T-helper 9 cell (primary cell): Measurements from ENCODE around the gene ADRM1.

ENCODE experiments used
- DNase-seq: peaks from one replicate; pipeline ENCODE4 v3.0.0-alpha.2; 2020

The ADRM1 gene

DNA sequence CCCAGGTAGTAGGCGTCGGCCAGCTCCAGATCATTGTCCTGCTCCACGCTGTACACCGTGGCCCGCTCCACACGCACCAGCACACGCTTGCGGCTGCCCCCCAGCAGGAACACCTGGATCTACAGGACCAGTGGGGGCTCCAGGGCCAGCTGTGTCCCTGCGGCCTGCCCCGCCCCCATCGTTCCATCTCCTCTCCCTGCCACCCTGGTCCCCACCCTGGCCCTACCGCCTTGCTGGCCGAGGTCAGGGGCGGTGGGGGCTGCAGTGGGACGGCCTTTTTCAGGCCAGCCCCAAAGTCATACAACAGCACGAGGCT is 9.8 kb downstream of the ADRM1 start:
- no peak for DNase-seq

DNA sequence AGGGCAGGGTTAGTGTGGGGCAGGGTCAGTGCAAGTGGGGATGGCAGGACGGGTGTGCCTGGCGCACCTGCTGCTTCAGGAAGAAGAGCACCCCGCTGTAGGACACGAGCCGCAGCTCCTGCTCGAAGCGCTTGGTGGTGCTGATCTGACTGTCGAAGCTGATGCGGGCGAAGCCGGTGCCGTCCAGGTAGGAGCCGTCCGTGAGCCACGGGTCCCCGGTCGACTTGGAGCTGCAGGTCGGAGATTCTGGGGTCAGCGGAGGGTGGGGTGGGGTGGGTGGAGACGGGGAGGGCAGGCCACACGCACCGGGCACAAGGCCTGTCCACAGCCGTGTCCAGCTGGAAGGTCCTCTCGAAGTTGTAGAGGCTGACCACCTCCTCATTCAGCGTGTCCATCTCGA is 10.2 kb downstream of the ADRM1 start:
- no peak for DNase-seq

DNA sequence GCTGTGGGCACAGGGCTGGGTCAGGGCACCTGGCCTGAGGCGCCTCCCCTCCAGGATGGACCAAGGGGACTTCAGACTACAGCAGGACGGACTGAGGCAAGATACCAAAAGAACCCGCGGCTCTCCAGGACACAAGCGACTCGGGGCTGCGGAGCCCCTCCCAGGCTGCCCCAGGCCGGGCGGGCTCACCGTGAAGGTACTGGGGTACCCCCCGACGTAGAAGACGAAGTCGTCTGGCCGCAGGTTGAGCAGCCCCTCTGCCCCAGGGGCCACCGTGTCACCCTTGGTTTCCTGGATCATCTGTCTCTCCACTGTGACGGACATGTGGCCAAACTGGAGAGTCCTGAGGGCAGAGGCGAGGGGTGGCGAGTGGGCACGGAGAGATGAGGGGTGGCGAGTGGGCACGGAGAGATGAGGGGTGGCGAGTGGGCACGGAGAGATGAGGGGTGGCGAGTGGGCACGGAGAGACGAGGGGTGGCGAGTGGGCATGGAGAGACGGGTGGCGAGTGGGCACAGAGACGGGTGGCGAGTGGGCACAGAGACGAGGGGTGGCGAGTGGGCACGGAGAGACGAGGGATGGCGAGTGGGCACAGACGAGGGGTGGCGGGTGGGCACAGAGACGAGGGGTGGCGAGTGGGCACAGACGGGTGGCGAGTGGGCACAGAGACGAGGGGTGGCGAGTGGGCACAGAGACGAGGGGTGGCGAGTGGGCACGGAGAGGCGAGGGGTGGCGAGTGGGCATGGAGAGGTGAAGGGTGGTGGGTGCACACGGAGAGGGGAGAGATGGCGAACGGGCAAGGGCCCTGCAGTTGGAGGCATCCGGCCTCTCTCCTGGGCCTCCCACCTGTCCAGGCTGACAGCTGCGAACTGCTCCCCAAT is 10.9 kb downstream of the ADRM1 start:
- DNase-seq = no peak

DNA sequence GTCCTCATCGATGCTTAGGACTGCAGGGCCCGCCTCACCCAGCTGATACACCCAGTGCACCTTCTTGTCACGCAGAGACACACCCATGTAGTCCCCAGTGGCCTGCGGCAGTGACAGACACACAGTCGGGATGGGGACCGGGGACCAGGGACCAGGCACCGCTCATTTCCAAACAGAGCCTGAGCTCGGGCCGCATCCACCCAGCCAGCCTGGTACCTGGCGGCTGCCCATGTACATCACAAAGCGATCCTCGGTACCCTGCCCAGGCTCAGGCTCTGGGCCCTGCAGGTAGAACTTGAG is 11.5 kb downstream of the ADRM1 start:
- DNase-seq = no peak

DNA sequence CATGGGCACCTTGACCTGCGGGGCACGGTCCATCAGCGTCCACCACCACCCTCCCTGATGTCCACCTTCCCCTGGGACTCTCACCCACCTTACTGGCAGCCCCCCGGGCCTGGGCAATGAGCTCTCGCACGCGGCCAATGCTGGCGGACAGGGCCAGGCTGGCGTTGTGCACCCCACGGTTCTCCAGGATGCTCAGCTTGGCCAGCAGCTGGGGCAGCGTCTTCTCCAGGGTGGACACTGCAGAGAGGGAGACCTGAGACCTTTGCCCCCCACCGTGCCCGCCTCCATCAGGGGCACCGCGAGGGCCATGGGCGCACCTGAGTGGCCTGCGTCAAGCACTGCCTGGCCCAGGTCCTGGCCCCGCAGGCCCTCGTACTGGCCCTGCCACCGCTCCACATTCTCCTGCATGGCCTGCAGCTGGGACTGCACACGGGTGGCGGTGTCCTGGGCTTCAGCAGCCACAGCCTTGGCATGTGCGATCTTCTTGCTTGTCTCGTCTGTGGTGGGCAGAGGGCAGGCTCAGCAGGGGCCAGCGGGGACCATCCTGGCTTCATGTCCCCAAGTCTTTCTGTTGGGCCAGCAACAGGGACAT is 12.0 kb downstream of the ADRM1 start:
- DNase-seq = no peak

DNA sequence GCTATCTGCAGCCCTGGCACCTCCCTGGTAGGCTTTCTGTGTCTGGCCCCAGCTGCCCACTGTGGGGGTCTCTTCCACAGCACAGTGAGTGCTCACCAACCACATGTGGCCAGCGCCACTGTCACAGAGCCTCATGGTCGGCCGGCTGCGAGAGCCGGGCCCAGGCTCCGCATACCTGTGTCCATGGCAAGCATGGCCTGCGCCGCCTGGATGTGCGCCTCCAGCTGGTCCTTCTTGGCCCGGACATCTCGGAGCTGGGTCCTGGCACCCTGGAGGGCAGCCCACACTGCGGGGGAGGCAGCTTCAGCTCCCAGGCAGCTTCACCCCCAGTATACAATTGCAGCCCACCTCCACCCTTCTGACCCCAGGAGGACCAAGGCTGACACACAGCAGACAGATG is 13.0 kb downstream of the ADRM1 start:
- DNase-seq = no peak

DNA sequence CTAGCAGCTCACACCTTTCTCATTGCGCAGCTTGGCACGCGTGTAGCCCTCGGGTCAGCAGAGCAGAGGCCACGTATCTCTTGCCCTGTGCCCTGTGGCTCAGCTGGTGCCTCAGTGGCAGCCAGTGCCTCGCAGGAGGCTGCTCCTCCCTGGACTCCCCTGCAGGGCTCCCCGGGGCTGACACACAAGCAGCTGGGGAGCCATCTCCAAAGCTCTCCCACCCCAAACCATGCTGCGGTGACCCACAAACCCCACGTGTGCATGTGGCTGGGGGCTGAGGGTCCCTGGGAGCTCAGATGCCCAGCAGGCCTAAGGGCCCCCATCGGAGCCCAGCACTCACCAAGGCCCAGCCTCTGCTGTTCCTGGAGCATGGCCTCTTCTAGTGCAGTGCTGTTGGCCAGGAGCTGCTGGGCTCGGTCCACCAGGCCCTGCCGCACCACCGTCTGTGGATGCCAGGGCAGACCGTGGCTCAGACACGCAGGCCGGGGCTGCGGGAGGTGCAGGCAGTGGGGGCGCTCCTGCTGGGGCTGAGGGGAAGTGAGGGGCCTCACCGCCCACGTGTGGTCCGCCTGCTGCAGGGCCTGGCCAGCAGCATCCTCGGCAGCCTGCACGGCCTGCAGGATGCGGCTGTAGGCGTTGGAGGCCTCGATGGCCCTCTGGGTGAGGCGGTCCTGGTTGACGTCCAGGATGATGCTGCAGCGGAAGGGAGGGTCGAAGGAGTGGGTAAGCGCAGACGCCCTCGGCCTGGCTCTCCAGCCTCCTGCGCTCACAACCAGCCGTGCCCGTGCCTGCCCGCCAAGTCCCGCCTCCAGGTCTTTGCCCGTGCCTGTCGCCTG is 13.8 kb downstream of the ADRM1 start:
- DNase-seq = no peak

DNA sequence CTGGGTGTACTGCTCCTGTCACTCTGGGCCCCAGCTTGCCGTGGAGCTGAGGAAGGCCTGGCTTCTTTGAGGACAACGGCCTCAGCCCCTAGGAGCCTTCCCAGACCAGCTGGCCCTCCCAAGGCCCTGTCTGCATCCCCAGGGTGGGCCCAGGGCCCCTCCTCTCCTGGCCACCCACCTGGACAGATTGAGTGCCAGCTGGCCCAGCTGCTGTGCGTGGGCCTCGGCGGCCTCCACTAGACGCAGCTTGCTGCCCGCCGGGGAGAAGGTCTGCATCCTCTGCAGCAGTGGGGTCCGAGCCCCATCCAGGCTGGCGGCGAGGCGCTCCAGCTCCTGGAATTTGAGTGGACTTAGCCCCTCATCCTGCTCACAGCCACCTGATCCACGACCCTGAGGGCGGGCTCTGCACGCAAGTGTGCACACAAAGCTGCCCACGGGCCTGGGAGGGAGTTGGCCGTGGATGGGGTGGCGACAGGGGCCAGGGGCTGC is 14.4 kb downstream of the ADRM1 start:
- DNase-seq = no peak

DNA sequence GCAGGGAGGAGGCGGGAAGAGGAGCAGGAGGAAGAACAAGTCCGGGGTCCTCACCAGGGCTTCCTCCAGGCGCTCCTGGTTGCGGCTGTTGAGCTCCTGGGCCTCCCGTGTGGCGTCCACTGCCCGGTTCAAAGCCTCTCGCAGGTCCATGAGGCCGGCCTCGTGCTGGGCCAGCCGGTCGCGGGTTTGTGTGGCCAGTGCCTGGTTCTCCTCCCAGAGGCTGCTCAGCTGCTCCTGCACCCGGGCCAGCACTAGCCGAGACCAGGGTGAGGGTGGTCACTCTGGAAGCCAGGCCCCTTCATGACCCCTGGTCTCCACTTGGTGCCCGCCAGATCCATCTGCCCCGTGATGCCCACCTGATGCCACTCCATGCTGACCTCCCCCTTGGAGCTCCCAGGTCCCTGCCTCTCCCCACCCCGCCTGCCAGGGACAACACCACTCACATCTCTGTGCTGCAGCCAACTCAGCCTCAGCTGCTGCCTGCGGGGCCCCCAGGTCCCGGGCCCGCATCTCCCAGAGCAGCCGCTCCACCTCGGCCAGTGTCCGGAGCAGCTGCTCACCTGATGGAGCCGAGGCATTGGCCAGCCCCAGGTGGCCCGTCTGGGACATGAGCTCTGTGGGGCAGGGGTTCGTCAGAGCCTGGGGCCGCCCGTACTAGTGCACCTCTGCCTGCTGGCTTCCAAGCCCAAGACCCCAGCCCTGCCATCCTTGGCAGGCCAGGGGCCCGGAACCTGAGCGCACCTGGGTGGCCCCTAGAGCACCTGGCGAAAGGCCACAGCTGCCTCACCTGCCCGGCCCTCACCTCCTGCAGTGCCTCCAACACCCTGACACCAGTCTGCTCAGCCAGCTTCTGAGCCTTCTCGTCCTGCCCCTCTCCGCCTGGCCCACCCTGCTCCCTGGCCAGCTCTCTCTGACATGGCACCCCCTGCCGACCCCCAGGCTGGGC is 15.9 kb downstream of the ADRM1 start:
- no peak for DNase-seq

DNA sequence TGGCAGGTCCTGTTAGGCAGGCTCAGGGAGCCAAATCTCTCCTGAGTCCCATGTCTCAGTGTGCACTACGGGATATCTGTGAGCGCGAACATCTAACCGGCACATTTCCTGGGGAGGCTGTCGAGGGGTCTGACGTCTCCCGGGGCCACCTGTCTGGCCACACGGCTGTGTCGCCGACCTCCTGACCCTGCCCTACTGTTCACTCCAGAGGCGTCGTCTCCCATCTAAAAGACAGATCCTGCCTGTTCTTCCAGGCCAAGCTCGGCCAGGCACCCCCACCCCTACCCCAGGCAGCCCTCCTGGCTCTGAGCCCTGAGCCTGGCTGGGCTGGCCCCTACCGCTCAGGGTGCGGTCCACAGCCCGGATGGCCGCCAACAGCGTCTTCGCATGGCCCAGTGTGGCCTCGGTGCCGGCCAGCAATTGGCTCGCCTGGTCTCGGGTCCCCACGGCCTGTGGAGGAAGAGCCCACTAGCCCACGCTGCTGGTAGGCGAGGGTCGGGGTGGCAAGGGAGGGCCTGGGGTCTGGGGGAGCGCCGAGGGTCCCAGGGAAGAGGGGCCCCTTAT is 16.6 kb downstream of the ADRM1 start:
- DNase-seq = no peak

DNA sequence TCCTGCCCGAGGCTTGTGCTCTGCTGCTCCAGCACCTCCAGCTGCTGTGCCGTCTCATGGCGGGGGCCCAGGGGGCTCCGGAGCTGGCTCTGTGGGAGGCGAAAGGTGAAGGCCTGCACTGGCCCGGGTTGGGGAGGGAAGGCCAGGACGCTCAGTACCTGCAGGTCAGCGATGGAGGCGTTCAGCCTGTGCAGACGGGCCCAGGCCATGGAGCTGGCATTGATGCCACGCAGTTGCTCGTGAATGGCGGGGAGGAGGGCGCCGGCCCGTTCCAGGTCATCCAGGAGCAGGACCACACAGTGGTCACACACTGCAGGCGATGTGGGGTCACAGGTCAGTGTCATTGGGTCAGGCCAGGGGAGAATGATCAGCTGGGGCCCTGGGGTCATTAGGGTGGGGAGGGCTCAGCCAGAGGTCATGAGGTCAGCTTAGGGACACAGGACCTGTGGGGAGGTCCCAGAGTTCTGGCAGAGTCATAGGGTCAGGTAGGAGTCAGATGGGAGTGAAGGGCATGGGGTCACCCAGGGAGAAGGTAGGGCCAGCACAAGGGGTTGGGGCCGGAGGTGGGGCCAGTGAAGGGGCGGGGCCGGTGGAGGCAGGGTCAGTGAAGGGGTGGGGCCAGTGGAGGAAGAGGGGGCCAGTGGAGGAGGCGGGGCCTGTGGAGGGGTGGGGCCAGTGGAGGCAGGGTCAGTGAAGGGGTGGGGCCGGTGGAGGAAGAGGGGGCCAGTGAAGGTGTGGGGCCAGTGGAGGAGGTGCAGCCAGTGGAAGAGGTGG is 18.0 kb downstream of the ADRM1 start:
- no peak for DNase-seq

DNA sequence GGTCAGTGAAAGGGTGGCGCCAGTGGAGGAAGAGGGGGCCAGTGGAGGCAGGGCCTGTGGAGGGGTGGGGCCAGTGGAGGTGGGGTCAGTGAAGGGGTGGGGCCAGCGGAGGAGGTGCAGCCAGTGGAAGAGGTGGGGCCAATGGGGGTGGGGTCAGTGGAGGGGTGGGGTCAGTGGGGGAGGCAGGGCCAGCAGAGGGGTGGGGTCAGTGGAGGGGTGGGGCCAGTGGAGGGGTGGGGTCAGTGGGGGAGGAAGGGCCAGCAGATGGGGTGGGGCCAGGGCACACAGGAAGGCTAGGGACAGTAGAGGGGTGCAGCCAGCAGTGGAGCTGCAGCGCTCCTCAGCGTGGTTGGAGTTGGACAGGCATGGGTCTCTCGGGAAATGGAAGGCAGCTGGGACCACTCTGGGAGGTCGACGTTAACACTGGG is 18.7 kb downstream of the ADRM1 start:
- no peak for DNase-seq

DNA sequence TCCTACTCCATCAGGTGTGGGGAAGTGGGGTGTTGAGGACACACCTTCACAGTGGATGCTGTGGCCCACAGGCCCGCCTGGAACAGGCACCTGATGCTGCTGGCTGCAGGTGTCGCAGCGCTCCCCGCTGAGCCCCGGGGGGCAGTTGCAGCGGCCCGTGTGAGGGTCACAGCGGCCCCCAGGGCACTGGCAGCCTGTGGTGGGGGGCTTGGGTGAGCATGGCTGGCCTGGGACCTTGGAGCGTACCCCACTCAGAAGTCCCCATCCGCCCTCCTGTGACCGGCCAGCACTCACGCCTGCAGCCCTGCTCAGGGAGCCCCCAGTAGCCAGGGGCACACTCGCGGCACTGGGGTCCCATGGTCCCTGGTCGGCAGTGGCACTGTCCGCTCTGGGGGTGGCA is 19.2 kb downstream of the ADRM1 start:
- no peak for DNase-seq

DNA sequence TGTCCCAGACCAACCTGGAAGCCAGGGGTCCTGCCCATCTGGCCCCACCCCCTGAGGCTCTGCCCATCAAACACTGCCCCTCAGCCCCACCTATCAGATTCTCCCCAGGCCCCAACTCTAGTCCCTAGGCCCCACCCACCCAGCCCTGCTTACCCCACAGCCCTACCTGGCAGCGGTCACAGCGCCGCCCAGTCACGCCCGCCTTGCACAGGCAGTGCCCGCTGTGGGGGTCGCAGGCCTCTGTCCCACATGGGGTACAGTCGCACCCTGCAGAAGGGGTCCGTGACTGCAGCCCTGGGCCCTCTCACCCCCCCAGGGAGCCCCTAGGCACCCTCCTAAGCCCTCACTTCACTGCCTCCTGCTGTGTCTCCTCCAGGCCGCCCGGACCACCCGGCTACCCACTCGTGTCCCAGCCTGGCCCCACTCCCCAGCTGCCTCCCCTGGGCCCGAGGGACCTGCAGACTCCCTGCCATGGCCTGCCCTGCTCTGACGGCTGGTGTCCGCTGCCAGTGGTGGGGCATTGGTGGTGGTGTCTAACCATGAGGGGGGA is 19.8 kb downstream of the ADRM1 start:
- DNase-seq = no peak

DNA sequence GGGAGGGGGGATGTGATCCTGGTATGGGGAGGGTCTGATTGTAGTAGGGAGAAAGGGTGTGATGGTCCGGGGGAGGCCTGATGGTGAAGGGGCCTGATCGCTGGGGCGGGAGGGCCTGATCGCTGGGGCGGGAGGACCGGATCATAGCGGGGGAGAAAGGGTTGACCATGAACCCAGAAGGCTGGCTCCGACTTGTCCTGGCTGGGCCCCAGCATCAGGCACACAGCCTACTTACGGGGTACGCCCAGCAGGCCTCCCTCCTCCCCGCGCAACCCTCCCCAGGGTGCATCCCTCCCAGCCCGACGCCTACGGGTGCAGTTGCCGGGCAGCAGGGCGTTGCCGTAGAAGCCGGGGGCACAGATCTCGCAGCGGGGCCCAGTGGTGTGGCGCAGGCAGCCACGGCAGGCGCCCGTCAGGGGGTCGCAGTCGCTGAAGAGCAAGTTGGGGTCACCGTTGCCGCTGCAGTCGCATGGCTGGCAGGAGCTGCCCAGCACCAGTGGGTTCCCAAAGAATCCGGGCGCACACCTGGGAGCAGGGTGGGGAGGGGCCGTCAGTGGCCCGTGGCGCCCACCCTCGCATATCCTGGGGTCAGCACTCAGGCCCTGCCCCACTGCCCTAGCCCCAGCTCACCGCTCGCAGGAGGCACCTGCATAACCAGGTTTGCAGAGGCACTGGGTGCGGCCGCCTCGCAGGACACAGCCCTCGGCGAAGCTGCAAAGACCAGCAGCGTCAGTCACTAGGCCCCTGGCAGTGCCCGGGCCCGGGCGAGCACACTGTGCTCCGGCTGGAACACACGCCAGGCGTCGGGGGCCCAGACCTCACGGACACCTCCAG is 20.6 kb downstream of the ADRM1 start:
- DNase-seq = no peak

DNA sequence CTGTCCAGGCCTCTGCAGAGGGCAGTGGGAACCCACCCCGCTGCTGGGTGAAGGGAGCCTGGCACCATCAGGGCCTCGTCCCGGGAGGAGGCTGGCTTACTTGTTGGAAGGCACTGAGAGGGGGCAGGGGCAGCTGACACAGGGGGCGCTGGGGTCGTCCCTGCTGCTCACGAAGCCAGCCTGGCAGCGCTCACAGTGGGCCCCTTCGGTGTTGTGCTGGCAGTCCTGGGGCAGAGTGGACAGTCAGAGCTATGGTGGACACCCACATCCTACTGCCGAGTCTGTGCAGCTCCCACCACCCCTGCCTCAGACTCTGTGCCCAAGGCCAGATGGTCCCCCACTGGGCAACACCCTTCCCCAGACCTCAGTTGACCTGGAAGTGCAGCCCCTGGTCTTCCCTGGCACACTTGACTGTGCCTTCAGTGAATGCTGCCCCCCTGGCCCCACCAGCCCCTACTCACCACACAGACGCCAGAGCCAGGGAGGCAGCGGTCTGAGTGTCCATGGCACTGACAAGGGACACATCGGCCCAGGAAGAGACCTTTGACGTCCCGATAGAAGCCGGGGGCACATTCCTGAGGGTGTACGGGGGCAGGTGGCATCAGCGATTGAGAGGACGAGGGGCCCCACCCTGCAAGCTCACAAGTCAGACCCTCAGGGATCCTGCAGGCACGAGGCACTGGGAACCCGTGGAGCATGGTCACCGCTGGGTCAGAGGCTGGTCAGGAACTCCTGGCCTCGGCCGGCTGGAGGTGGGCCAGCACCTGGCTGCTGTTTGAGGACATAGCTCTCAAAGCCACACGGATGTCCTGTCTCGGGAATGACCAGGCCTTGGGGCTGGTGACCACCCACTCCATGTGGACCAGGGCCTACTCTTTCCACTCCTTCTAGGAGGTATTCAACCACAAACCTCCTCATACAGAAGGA is 21.4 kb downstream of the ADRM1 start:
- DNase-seq = no peak

DNA sequence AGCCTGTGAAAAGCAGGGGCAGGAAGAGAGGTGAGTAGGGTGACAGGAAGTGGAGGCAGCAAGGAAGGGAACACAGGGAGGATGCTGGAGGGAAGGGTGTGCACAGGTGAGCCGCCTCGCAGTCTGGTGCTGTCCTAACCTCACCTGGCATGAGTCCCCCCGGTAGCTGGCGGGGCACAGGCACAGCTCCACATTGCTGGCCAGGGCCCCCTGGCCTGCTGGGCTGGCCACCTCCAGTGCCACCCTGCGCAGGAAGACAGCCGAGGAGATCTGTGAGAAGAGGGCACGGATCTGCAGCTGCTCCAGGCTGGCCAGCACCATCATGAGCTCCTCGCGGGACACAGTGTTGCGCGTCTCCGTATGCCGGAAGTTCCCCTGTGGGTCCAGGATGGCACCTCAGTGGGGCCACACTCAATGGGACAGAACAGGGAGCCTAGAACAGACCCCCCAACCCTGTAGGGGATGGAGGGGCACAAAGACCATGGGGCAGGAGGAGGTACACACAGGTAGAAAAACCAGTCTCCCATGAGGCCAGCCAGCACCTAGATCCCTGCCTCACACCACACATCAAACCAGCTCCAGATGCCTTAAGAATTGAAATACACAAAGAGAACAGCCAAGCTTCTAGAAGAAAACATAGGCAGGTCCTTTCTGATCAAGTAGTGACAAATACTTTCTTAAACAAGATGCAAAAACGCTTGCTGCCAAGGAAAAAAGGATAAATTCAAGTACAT is 22.5 kb downstream of the ADRM1 start:
- DNase-seq = no peak

DNA sequence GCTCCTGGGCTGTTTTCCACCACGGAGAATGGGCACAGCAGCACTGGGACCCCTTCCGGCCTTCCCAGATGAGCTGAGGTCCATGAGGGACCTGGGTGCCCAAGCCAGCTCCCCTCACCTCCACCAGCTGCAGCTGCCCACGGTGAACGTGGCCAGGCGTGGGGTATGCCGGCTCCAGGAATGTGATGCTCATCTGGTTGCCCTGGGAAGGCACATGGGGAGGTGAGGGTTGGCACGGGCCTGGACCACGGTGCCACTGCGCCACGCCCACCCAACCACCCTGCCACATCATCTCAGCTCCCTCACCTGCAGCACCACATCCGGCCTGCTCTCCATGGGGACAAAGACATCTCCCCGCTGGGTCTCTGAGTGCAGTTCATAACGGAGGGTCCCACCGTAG is 23.8 kb downstream of the ADRM1 start:
- DNase-seq = no peak
